SK-N-MC (cell line): ENCODE data around the gene GALM.

Experiments
- EZH2 ChIP-seq: fragments of 200-600 bp; sonication (generic); IDR thresholded peaks from one replicate; pipeline ENCODE4 v1.6.1; 2017; ENCODE audit warnings: antibody characterized with exemption
- FOXP2 ChIP-seq: optimal IDR thresholded peaks from 2 replicates; pipeline ENCODE3; 2011; ENCODE audit warnings: mild to moderate bottlenecking, moderate library complexity; ENCODE audit not compliant: insufficient read depth; ENCODE audit errors: extremely low read length, control extremely low read depth
- POLR2AphosphoS5 ChIP-seq: IDR thresholded peaks from 2 replicates; pipeline ENCODE4 v1.6.1; 2012; ENCODE audit warnings: mild to moderate bottlenecking, low read depth, low read length, borderline replicate concordance

- TF ChIP-seq POLR2AphosphoS5 (no peak), EZH2 (no peak), FOXP2 (no peak)
These were observed 57.3 kb downstream of the GALM start for GRCh38 chr2:38723173-38723572.
